HL-60 (cell line): ENCODE data around the gene HOXA11.
A peak's percentile ranks its signal among the peaks of the same experiment; 100 is the strongest.

Source experiments
- DNase-seq, 2 experiments: peaks; one replicate each; pipeline ENCODE4 v3.0.0-alpha.2; 2010 to 2020; ENCODE audit warnings: low read depth in 1 of 2, low spot score in 1 of 2
- H3K27ac ChIP-seq: fragments of 250-450 bp; sonication (Bioruptor Pico); replicated peaks from 2 replicates; pipeline ENCODE4 v1.5.1; 2020; ENCODE audit warnings: mild to moderate bottlenecking, moderate library complexity
- H3K27me3 ChIP-seq: fragments of 250-450 bp; sonication (Bioruptor Pico); 2 replicates; pipeline ENCODE4 v1.5.1; 2021; ENCODE audit warnings: mild to moderate bottlenecking, moderate library complexity; ENCODE audit not compliant: insufficient read depth, poor library complexity, severe bottlenecking
- H3K4me3 ChIP-seq: replicated peaks from 2 replicates; pipeline ENCODE4 v1.5.1; 2011; ENCODE audit warnings: mild to moderate bottlenecking, control low read depth, low read length; ENCODE audit not compliant: insufficient read depth
- CTCF ChIP-seq: IDR thresholded peaks from one replicate; pipeline ENCODE4 v1.5.1; 2011; ENCODE audit warnings: low read length, control low read depth, inconsistent platforms; ENCODE audit not compliant: insufficient read depth
- GABPA ChIP-seq: IDR thresholded peaks from 2 replicates; pipeline ENCODE4 v1.6.1; 2012; ENCODE audit warnings: low read depth
- POLR2AphosphoS5 ChIP-seq: IDR thresholded peaks from 2 replicates; pipeline ENCODE4 v1.6.1; 2012; ENCODE audit warnings: low read depth
- SPI1 ChIP-seq: IDR thresholded peaks from 2 replicates; pipeline ENCODE4 v1.6.1; 2012; ENCODE audit warnings: low read depth, mild to moderate bottlenecking, borderline replicate concordance
- TF ChIP-seq, protein P1 (sequence below): IDR thresholded peaks from 2 replicates; pipeline ENCODE4 v1.6.1; 2012; ENCODE audit warnings: low read depth; ENCODE audit not compliant: insufficient replicate concordance

Gene HOXA11

GRCh38 chr7:27183682-27184336, 1.2 kb downstream of the HOXA11 start:
- Histone ChIP-seq H3K4me3 (peak overlapping the region; percentile 54), H3K27ac (no peak overlapping the region), H3K27me3 (peaks cover 65% of the 10 kb centered on the region)
- DNase-seq: no peak
- no peak for TF ChIP-seq SPI1
- TF ChIP-seq, protein P1, sequence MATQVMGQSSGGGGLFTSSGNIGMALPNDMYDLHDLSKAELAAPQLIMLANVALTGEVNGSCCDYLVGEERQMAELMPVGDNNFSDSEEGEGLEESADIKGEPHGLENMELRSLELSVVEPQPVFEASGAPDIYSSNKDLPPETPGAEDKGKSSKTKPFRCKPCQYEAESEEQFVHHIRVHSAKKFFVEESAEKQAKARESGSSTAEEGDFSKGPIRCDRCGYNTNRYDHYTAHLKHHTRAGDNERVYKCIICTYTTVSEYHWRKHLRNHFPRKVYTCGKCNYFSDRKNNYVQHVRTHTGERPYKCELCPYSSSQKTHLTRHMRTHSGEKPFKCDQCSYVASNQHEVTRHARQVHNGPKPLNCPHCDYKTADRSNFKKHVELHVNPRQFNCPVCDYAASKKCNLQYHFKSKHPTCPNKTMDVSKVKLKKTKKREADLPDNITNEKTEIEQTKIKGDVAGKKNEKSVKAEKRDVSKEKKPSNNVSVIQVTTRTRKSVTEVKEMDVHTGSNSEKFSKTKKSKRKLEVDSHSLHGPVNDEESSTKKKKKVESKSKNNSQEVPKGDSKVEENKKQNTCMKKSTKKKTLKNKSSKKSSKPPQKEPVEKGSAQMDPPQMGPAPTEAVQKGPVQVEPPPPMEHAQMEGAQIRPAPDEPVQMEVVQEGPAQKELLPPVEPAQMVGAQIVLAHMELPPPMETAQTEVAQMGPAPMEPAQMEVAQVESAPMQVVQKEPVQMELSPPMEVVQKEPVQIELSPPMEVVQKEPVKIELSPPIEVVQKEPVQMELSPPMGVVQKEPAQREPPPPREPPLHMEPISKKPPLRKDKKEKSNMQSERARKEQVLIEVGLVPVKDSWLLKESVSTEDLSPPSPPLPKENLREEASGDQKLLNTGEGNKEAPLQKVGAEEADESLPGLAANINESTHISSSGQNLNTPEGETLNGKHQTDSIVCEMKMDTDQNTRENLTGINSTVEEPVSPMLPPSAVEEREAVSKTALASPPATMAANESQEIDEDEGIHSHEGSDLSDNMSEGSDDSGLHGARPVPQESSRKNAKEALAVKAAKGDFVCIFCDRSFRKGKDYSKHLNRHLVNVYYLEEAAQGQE: peak; percentile 13

DNA sequence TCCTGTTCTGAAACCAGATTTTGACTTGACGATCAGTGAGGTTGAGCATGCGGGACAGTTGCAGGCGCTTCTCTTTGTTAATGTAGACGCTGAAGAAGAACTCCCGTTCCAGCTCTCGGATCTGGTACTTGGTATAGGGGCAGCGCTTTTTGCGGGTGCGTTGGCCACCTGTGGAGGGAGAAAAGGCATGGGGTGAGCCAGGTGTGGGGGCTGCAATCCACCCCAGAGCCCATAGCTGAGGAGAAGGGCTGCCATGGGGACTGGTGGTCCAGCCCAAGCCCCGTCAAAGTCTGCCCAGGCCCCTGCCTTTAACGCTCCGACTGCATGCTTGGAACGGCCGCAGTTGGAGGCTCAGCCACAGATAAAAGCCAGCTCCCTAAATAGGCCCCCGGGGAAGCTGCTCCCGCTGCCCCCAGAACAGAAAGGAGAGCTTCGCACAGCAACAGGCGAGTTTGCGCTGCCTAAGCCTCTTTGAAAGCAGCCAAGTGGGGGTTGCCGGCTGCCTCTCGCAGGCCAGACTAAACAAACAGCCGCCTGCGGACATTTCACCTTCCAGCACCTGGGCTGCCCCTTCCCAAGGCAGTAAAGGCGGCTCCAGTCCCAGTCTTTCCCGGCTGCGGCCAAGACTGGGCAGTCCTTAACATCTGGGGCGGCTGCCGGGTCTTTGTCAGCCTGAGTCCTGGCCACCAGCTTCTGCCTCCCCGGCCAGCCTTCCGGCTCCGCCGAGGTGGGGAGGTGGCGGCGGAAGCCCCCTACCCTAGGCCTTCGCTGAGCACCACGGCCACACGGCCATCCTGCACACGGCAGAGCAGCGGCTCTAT, 2.0 kb downstream of the HOXA11 start:
- H3K27me3 ChIP-seq: peaks cover 60% of the 10 kb centered on the region
- DNase-seq: no peak
- H3K27ac ChIP-seq: no peak overlapping the region
- H3K4me3 ChIP-seq: no peak overlapping the region
- TF ChIP-seq, protein P1: no peak
- TF ChIP-seq GABPA: no peak
- no peak for TF ChIP-seq POLR2AphosphoS5
- no peak for TF ChIP-seq CTCF
- no peak for TF ChIP-seq SPI1

DNA sequence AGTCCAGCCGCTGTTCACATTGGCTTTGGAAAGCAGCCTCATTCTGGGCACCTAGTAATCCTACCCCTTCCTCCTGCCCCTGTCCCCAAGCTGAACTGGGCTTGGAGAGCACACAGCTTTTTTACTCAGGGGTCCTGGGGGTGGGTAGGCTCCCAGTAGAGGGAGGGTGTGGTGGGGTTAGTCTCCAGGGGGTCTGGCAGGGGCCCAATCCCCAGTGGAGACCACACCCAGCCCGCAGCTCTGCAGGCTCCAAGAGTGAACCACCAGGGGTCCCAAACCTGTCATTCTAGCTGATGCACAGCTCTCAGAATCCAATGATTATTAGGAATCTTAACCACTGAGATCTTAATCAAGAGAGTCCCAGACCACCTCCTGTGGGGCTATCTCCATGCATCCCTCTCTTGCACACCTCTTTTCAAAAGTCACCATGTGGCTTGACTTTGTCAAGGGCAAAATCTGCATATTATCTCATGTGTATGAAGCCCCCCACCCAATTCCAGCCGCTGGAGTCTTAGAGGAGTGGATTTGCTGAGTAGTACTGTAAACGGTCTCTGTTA, 2.7 kb downstream of the HOXA11 start:
- DNase-seq: no peak
- TF ChIP-seq, protein P1: no peak
- no peak for TF ChIP-seq SPI1
- H3K4me3 ChIP-seq: no peak overlapping the region
- H3K27me3 ChIP-seq: peaks cover 55% of the 10 kb centered on the region
- H3K27ac ChIP-seq: no peak overlapping the region
